ENCODE results near the gene COL27A1.

- TF ChIP-seq CTCF (conservative IDR thresholded peaks at IDR 0.05; ENCODE audit: low read depth, low read length) (no peak), EZH2 (IDR thresholded peaks at IDR 0.05; ENCODE audit: borderline replicate concordance, low read depth, low read length, poor library complexity, severe bottlenecking) (no peak)
Observed at GRCh38 chr9:114235033-114235661, 79.8 kb downstream of the COL27A1 start.

All from A673 (cell line).